Brain microvascular endothelial cell (primary cell): ENCODE results near the gene ADAMTS8.

ENCODE experiments used
- DNase-seq: peaks from one replicate; pipeline ENCODE4 v3.0.0-alpha.2; 2020
- H3K27ac ChIP-seq: fragments of 250-450 bp; sonication (Bioruptor Pico); 2 replicates; pipeline ENCODE4 v1.5.1; 2020; ENCODE audit warnings: mild to moderate bottlenecking, moderate library complexity
- H3K27me3 ChIP-seq: fragments of 250-450 bp; sonication (Bioruptor Pico); replicated peaks from 2 replicates; pipeline ENCODE4 v1.5.1; 2020; ENCODE audit warnings: mild to moderate bottlenecking
- H3K36me3 ChIP-seq: fragments of 250-450 bp; sonication (Bioruptor Pico); replicated peaks from 2 replicates; pipeline ENCODE4 v1.5.1; 2020; ENCODE audit warnings: mild to moderate bottlenecking
- H3K4me3 ChIP-seq: 2 replicates; pipeline ENCODE4 v1.5.1; 2011; ENCODE audit warnings: low read depth, mild to moderate bottlenecking, control low read depth, low read length, moderate library complexity
- CTCF ChIP-seq: IDR thresholded peaks from 2 replicates; pipeline ENCODE4 v1.5.1; 2011; ENCODE audit warnings: low read depth, mild to moderate bottlenecking, moderate library complexity, low read length, control low read depth, inconsistent platforms; ENCODE audit errors: missing control alignments
- in situ Hi-C: cut with HindIII; loops from 2 replicates; pipeline ENCODE4 v1.10.0; 2017; ENCODE audit warnings: low sequenced_read_pairs, low pct_ligation_motif_present

ADAMTS8 gene

GRCh38 chr11:130428316-130429119 lies at the start of gene ADAMTS8:
ADAMTS8 (minus strand) TSS chr11:130428609; CDS start chr11:130428286, 323 bp downstream.
- Histone ChIP-seq H3K27ac (no peak within 1 kb of the TSS), H3K36me3 (no peaks in the 10 kb centered on the region), H3K4me3 (no peak within 1 kb of the TSS), H3K27me3 (peaks cover 61% of the 10 kb centered on the region)
- in situ Hi-C loops, result no loop called here
- no peak for TF ChIP-seq CTCF
- DNase-seq, result no peak

GRCh38 chr11:130477586-130478203 lies 49.3 kb upstream of the ADAMTS8 start:
- Histone ChIP-seq H3K4me3 (no peak overlapping the region), H3K36me3 (no peaks in the 10 kb centered on the region), H3K27ac (peak overlapping the region; percentile 81), H3K27me3 (no peaks in the 10 kb centered on the region)
- in situ Hi-C loops, result no loop called here
- TF ChIP-seq CTCF, result no peak
- DNase-seq, result no peak

GRCh38 chr11:130476922-130477491 lies 48.6 kb upstream of the ADAMTS8 start:
- no peak overlapping the region for H3K27ac ChIP-seq
- in situ Hi-C loops, result no loop called here
- no peak overlapping the region for H3K4me3 ChIP-seq
- no peaks in the 10 kb centered on the region for H3K27me3 ChIP-seq
- TF ChIP-seq CTCF, result no peak
- DNase-seq, result no peak
- H3K36me3 ChIP-seq, result no peaks in the 10 kb centered on the region

GRCh38 chr11:130476200-130476921 lies 48.0 kb upstream of the ADAMTS8 start:
- no peaks in the 10 kb centered on the region for H3K27me3 ChIP-seq
- no peaks in the 10 kb centered on the region for H3K36me3 ChIP-seq
- no peak for DNase-seq
- no peak for TF ChIP-seq CTCF
- no peak overlapping the region for H3K4me3 ChIP-seq
- H3K27ac ChIP-seq, result no peak overlapping the region
- in situ Hi-C loops, result no loop called here

GRCh38 chr11:130475426-130476053 lies 47.1 kb upstream of the ADAMTS8 start:
- no peak for DNase-seq
- in situ Hi-C loops, result no loop called here
- no peak for TF ChIP-seq CTCF
- Histone ChIP-seq H3K36me3 (no peaks in the 10 kb centered on the region), H3K4me3 (no peak overlapping the region), H3K27me3 (no peaks in the 10 kb centered on the region), H3K27ac (no peak overlapping the region)
